Measurements from ENCODE around the gene ZNF512B.

Gene ZNF512B

DNA sequence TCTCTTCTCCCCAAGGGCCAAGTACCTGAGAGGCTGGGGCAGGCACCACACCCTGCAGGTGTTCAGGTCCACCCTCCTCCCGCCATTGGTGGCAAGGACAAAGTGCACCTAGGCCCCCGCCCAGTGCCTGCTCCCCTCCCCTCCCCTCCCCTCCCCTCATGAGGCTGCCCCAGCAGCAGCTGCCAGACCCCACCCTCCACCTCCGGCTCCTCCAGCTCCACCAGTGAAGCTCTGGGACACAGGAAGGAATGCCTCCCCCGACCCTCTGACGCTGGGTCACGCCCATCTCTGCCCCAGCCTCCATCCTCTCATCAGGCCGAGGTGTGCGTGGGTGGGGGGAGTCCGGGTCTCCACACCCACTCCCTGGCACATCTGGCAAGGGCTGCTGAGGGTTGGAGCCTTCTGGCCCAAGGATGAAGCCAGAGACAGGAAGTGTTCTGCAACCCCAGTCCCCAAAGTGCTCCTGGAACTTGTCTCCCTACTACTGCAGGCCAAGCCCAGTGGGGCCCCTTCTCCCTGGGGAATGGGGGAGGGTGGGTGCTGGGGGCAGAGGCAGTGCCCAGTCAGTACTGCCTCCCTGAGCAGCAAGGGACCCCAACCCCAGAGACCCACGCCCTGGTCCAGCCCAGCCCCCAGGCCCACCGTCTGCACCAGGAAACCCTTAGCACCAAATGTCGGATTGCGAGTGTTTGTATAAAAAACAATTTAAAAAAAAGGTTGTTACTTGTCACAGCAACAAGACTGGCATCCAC, 11.9 kb downstream of the ZNF512B start:
- no peak for TF ChIP-seq EZH2 (IDR thresholded peaks at IDR 0.05; ENCODE audit: borderline replicate concordance, low read length)
- TF ChIP-seq, protein P1, sequence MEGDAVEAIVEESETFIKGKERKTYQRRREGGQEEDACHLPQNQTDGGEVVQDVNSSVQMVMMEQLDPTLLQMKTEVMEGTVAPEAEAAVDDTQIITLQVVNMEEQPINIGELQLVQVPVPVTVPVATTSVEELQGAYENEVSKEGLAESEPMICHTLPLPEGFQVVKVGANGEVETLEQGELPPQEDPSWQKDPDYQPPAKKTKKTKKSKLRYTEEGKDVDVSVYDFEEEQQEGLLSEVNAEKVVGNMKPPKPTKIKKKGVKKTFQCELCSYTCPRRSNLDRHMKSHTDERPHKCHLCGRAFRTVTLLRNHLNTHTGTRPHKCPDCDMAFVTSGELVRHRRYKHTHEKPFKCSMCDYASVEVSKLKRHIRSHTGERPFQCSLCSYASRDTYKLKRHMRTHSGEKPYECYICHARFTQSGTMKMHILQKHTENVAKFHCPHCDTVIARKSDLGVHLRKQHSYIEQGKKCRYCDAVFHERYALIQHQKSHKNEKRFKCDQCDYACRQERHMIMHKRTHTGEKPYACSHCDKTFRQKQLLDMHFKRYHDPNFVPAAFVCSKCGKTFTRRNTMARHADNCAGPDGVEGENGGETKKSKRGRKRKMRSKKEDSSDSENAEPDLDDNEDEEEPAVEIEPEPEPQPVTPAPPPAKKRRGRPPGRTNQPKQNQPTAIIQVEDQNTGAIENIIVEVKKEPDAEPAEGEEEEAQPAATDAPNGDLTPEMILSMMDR (IDR thresholded peaks at IDR 0.05; ENCODE audit: low read length), result no peak
- Histone ChIP-seq H3K27me3 (ENCODE audit: insufficient read depth, low read length) (no peaks in the 10 kb centered on the region), H3K36me3 (ENCODE audit: insufficient read depth, low read length) (peaks cover 34% of the 10 kb centered on the region), H3K4me1 (ENCODE audit: insufficient read depth, low read length, severe bottlenecking) (peaks cover 41% of the 10 kb centered on the region), H3K27ac (ENCODE audit: low read depth, low read length, poor library complexity, severe bottlenecking) (peak overlapping the region; percentile 74), H4K20me1 (ENCODE audit: insufficient read depth, low read length) (no peaks in the 10 kb centered on the region), H3F3A (ENCODE audit: insufficient read depth, low read length) (no peaks in the 10 kb centered on the region), H3K9me3 (ENCODE audit: low read length) (no peaks in the 10 kb centered on the region), H3K9me2 (ENCODE audit: low read depth, low read length) (no peaks in the 10 kb centered on the region), H2AFZ (ENCODE audit: low read length) (no peak overlapping the region), H3K4me3 (ENCODE audit: low read depth, low read length, poor library complexity, severe bottlenecking) (peak overlapping the region; percentile 61), H3K79me2 (ENCODE audit: insufficient read depth, low read length) (no peaks in the 10 kb centered on the region), H3K9ac (ENCODE audit: low read length) (peak overlapping the region; percentile 66; the same call in 1 of the 2 replicates), H3K4me2 (ENCODE audit: low read length) (peak overlapping the region; percentile 73)

DNA sequence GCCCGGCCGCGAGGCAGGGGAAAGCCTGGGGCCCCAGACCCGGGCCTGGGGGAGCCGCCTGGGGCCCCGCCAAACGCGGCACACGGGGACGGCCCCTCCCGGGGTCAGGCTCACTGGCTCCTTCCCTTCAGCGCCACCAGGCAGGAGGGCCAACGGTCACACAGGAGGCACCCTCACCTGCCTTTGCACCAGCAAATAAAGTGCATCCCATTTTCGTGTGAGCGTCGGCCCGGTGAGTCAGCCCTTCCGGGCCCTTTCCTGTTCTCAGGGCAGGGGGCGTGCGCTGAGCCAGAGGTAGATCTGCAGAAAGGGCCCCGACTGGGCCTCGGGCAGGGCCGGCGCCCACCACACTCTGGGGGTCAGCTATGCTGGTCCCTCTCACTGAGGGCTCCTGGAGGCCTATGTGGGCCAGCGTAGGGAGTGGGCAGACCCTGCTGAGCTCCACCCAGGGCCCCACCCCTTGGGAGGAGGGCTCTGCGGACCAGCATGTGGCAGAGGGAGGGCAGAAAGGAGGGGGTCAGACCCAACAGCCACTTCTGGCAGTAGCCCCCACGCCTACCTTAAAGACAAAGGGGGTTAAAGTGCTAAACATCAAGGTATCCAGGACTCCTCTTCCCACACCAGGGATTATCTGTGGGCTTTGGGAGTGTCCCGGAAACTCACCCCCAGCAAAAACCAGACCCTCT, 12.6 kb downstream of the ZNF512B start:
- Histone ChIP-seq H3K4me3 (ENCODE audit: low read depth, low read length, poor library complexity, severe bottlenecking) (peak overlapping the region; percentile 61), H3K9me3 (ENCODE audit: low read length) (no peaks in the 10 kb centered on the region), H3K9me2 (ENCODE audit: low read depth, low read length) (no peaks in the 10 kb centered on the region), H2AFZ (ENCODE audit: low read length) (no peak overlapping the region), H3K79me2 (ENCODE audit: insufficient read depth, low read length) (no peaks in the 10 kb centered on the region), H3K4me1 (ENCODE audit: insufficient read depth, low read length, severe bottlenecking) (peaks cover 41% of the 10 kb centered on the region), H3K9ac (ENCODE audit: low read length) (peak overlapping the region; percentile 66), H3K4me2 (ENCODE audit: low read length) (peak overlapping the region; percentile 73), H3K27me3 (ENCODE audit: insufficient read depth, low read length) (no peaks in the 10 kb centered on the region), H3K36me3 (ENCODE audit: insufficient read depth, low read length) (peaks cover 29% of the 10 kb centered on the region), H3F3A (ENCODE audit: insufficient read depth, low read length) (no peaks in the 10 kb centered on the region), H4K20me1 (ENCODE audit: insufficient read depth, low read length) (no peaks in the 10 kb centered on the region), H3K27ac (ENCODE audit: low read depth, low read length, poor library complexity, severe bottlenecking) (peak overlapping the region; percentile 74)
- TF ChIP-seq, protein P1 (IDR thresholded peaks at IDR 0.05; ENCODE audit: low read length), result no peak
- TF ChIP-seq EZH2 (IDR thresholded peaks at IDR 0.05; ENCODE audit: borderline replicate concordance, low read length), result no peak

DNA sequence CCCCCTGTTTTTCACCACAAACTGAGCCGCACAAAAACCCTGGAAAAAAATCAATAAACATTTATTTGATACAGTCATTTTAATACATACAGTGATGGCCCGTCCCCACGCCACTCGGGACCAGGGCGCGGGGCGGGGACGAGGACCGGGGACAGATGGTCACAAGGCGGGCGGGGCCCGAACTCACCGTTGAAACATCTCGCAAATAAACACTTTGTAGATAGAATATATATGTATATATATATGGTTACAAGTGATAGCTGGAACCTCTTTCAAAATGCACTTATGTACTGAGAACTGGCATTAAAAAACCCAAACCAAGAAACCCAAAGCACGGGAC, 13.1 kb downstream of the ZNF512B start:
- Histone ChIP-seq H3K27ac (ENCODE audit: low read depth, low read length, poor library complexity, severe bottlenecking) (peak overlapping the region; percentile 74), H3K4me1 (ENCODE audit: insufficient read depth, low read length, severe bottlenecking) (peaks cover 46% of the 10 kb centered on the region), H3K27me3 (ENCODE audit: insufficient read depth, low read length) (no peaks in the 10 kb centered on the region), H3K4me2 (ENCODE audit: low read length) (peak overlapping the region; percentile 73), H3K9me3 (ENCODE audit: low read length) (no peaks in the 10 kb centered on the region), H3K9me2 (ENCODE audit: low read depth, low read length) (no peaks in the 10 kb centered on the region), H4K20me1 (ENCODE audit: insufficient read depth, low read length) (no peaks in the 10 kb centered on the region), H3K79me2 (ENCODE audit: insufficient read depth, low read length) (no peaks in the 10 kb centered on the region), H2AFZ (ENCODE audit: low read length) (no peak overlapping the region), H3F3A (ENCODE audit: insufficient read depth, low read length) (no peaks in the 10 kb centered on the region), H3K4me3 (ENCODE audit: low read depth, low read length, poor library complexity, severe bottlenecking) (peak overlapping the region; percentile 61), H3K9ac (ENCODE audit: low read length) (peak overlapping the region; percentile 66), H3K36me3 (ENCODE audit: insufficient read depth, low read length) (peaks cover 23% of the 10 kb centered on the region; the same call in 1 of the 2 replicates)
- TF ChIP-seq, protein P1 (IDR thresholded peaks at IDR 0.05; ENCODE audit: low read length), result no peak
- no peak for TF ChIP-seq EZH2 (IDR thresholded peaks at IDR 0.05; ENCODE audit: borderline replicate concordance, low read length)

Measured in OCI-LY1 (cell line).